H54 (cell line): ENCODE results near the gene RAB30.

Experiments
- DNase-seq: peaks from one replicate; pipeline ENCODE4 v3.0.0; 2011; ENCODE audit warnings: low spot score, mixed read lengths; ENCODE audit not compliant: insufficient read length
- FAIRE-seq: peaks from 3 replicates; lab custom pipeline; 2011; peaks lifted over from hg19 to GRCh38; lab: Jason Lieb, UNC
- POLR2A ChIP-seq: IDR thresholded peaks from 2 replicates; pipeline ENCODE4 v1.6.1; 2011; ENCODE audit warnings: low read depth, mild to moderate bottlenecking, low read length

RAB30 gene

GRCh38 chr11:83039566-83039965 lies 32.1 kb downstream of the RAB30 start:
- no peak for TF ChIP-seq POLR2A
- DNase-seq (no peak), FAIRE-seq (no peak)

- no peak for DNase-seq
- no peak for FAIRE-seq
- TF ChIP-seq POLR2A = no peak
These were observed 33.8 kb downstream of the RAB30 start for GRCh38 chr11:83037877-83038276.

- FAIRE-seq (no peak), DNase-seq (no peak)
- TF ChIP-seq POLR2A = no peak
These were observed 35.0 kb downstream of the RAB30 start for GRCh38 chr11:83036701-83037100.

GRCh38 chr11:83035070-83035854 lies 36.4 kb downstream of the RAB30 start:
- no peak for TF ChIP-seq POLR2A
- DNase-seq (no peak), FAIRE-seq (no peak)

GRCh38 chr11:83034673-83035014 lies 37.1 kb downstream of the RAB30 start:
- TF ChIP-seq POLR2A = no peak
- no peak for FAIRE-seq
- no peak for DNase-seq

- FAIRE-seq = peak; percentile 69
- DNase-seq = peak; percentile 28
- no peak for TF ChIP-seq POLR2A
These were observed 37.6 kb downstream of the RAB30 start for GRCh38 chr11:83033972-83034672.

- FAIRE-seq = no peak
- DNase-seq = no peak
- TF ChIP-seq POLR2A = no peak
These were observed 38.3 kb downstream of the RAB30 start for GRCh38 chr11:83033371-83033770.

- DNase-seq = no peak
- no peak for TF ChIP-seq POLR2A
- FAIRE-seq = no peak
These were observed 40.6 kb downstream of the RAB30 start for GRCh38 chr11:83031127-83031526.

GRCh38 chr11:83027794-83028193 lies 43.9 kb downstream of the RAB30 start:
- DNase-seq (no peak), FAIRE-seq (no peak)
- TF ChIP-seq POLR2A = no peak

- no peak for TF ChIP-seq POLR2A
- DNase-seq (no peak), FAIRE-seq (no peak)
These were observed 44.4 kb downstream of the RAB30 start for GRCh38 chr11:83027289-83027688.

- TF ChIP-seq POLR2A = no peak
- FAIRE-seq = no peak
- no peak for DNase-seq
These were observed 45.5 kb downstream of the RAB30 start for GRCh38 chr11:83026229-83026628.

- FAIRE-seq = no peak
- no peak for DNase-seq
- no peak for TF ChIP-seq POLR2A
These were observed 46.4 kb downstream of the RAB30 start for GRCh38 chr11:83025267-83025704.

- no peak for TF ChIP-seq POLR2A
- FAIRE-seq = no peak
- DNase-seq = no peak
These were observed 47.3 kb downstream of the RAB30 start for GRCh38 chr11:83024270-83024854.

GRCh38 chr11:83023410-83023809 lies 48.3 kb downstream of the RAB30 start:
- no peak for FAIRE-seq

More at GRCh38 chr11:83023410-83023809, 48.3 kb downstream of the RAB30 start:
- no peak for DNase-seq
- TF ChIP-seq POLR2A = no peak
